H1 (cell line): ENCODE measurements around the gene SH3TC2. TPM values are rescaled to one million over a fixed set of nuclear protein-coding genes. Genes with fewer than 3 reads are reported as not detected.

Source experiments
- CTCF ChIA-PET: fragments of 300-600 bp; sonication (Branson Sonifier 250); formaldehyde crosslinking; loops from one replicate; lab custom pipeline; 2021; ENCODE audit not compliant: partially characterized antibody; lab: Charles Lee
- POLR2A ChIA-PET: fragments of 300-600 bp; sonication (Branson Sonifier 250); formaldehyde crosslinking; loops from one replicate; lab custom pipeline; 2021; ENCODE audit warnings: inconsistent platforms; ENCODE audit not compliant: partially characterized antibody; lab: Charles Lee
- DNase-seq, 2 experiments: peaks; one replicate each; pipeline versions ENCODE4 v3.0.0 to v3.0.0-alpha.2; 2010 to 2022; ENCODE audit warnings: low spot score in 2 of 2, low read depth in 1 of 2, mixed read lengths in 1 of 2
- FAIRE-seq: peaks from 2 replicates; lab custom pipeline; 2011; peaks lifted over from hg19 to GRCh38; lab: Jason Lieb, UNC
- H2AFZ ChIP-seq: 2 replicates; pipeline ENCODE4 v1.8.1; 2012; ENCODE audit warnings: low read length, inconsistent platforms
- H2AK5ac ChIP-seq: 2 replicates; pipeline ENCODE4 v1.6.1; 2013; ENCODE audit warnings: low read depth, low read length
- H2BK120ac ChIP-seq: replicated peaks from 2 replicates; pipeline ENCODE3; 2013; ENCODE audit warnings: low read depth, low read length, inconsistent platforms
- H2BK12ac ChIP-seq: 2 replicates; pipeline ENCODE4 v1.6.1; 2013; ENCODE audit warnings: low read depth, low read length
- H2BK15ac ChIP-seq: 2 replicates; pipeline ENCODE4 v1.6.1; 2013; ENCODE audit warnings: low read length
- H2BK20ac ChIP-seq: 2 replicates; pipeline ENCODE4 v1.6.1; 2013; ENCODE audit warnings: low read length
- H2BK5ac ChIP-seq: 2 replicates; pipeline ENCODE4 v1.6.1; 2013; ENCODE audit warnings: low read depth, low read length
- H3K14ac ChIP-seq: 2 replicates; pipeline ENCODE4 v1.6.1; 2013; ENCODE audit warnings: inconsistent platforms; ENCODE audit not compliant: insufficient read length
- H3K18ac ChIP-seq: 2 replicates; pipeline ENCODE4 v1.6.1; 2013; ENCODE audit warnings: low read length; ENCODE audit errors: extremely low read depth
- H3K23ac ChIP-seq: 2 replicates; pipeline ENCODE4 v1.6.1; 2013; ENCODE audit warnings: inconsistent platforms; ENCODE audit not compliant: insufficient read length
- H3K23me2 ChIP-seq: 2 replicates; pipeline ENCODE4 v1.6.1; 2013; ENCODE audit warnings: low read depth, low read length
- H3K27ac ChIP-seq: 2 replicates; pipeline ENCODE4 v1.6.1; 2011; ENCODE audit warnings: low read depth, low read length, inconsistent platforms
- H3K27me3 ChIP-seq, 4 experiments: replicated peaks in 1 of 4; 1 replicate in 1 of 4; 2 replicates in 3 of 4; pipeline versions ENCODE4 v1.6.1 to v1.8.1; 2011 to 2013; ENCODE audit warnings: low read length in 3 of 4, mild to moderate bottlenecking in 3 of 4, inconsistent platforms in 2 of 4, mixed read lengths in 2 of 4, moderate library complexity in 1 of 4; ENCODE audit not compliant: control insufficient read depth in 3 of 4, insufficient read depth in 3 of 4; ENCODE audit errors: extremely low read depth in 1 of 4
- H3K36me3 ChIP-seq, 4 experiments: 2 replicates each; pipeline versions ENCODE4 v1.6.1 to v1.8.1; 2011 to 2013; ENCODE audit warnings: mild to moderate bottlenecking in 4 of 4, low read length in 3 of 4, moderate library complexity in 2 of 4, control low read depth in 1 of 4, inconsistent platforms in 1 of 4; ENCODE audit not compliant: insufficient read depth in 4 of 4, control insufficient read depth in 2 of 4
- H3K4ac ChIP-seq: replicated peaks from 2 replicates; pipeline ENCODE3; 2013; ENCODE audit warnings: low read length, low read depth, mixed read lengths, inconsistent platforms; ENCODE audit not compliant: insufficient read length
- H3K4me1 ChIP-seq, 4 experiments: replicated peaks in 1 of 4; 1 replicate in 1 of 4; 2 replicates in 3 of 4; pipeline versions ENCODE4 v1.6.1 to v1.8.1; 2011 to 2013; ENCODE audit warnings: low read length in 3 of 4, inconsistent platforms in 2 of 4, mixed read lengths in 1 of 4; ENCODE audit not compliant: insufficient read depth in 4 of 4, control insufficient read depth in 3 of 4
- H3K4me2 ChIP-seq, 2 experiments: 2 replicates each; pipeline versions ENCODE4 v1.6.1 to v1.8.1; 2011 to 2013; ENCODE audit warnings: low read depth in 2 of 2, low read length in 2 of 2, control low read depth in 1 of 2, inconsistent platforms in 1 of 2, mild to moderate bottlenecking in 1 of 2; ENCODE audit not compliant: insufficient read depth in 1 of 2
- H3K4me3 ChIP-seq, 4 experiments: fragments of 200-600, 300-600 bp in 1 of 4; sonication (generic), shearing (Covaris generic), sonication (Bioruptor Twin) in 1 of 4; 2 replicates each; pipeline versions ENCODE4 v1.5.1 to v1.8.1; 2011 to 2016; ENCODE audit warnings: low read length in 4 of 4, low read depth in 3 of 4, control low read depth in 2 of 4, inconsistent platforms in 2 of 4, mild to moderate bottlenecking in 2 of 4, mixed read lengths in 1 of 4, moderate library complexity in 1 of 4; ENCODE audit not compliant: insufficient read depth in 2 of 4; ENCODE audit errors: extremely low read depth in 1 of 4
- H3K56ac ChIP-seq: replicated peaks from 2 replicates; pipeline ENCODE3; 2013; ENCODE audit warnings: low read depth, mild to moderate bottlenecking, mixed read lengths, low read length, inconsistent platforms; ENCODE audit not compliant: insufficient read length
- H3K79me1 ChIP-seq: 2 replicates; pipeline ENCODE4 v1.6.1; 2013; ENCODE audit warnings: low read depth, low read length, control low read depth
- H3K79me2 ChIP-seq, 2 experiments: 2 replicates each; pipeline versions ENCODE4 v1.6.1 to v1.8.1; 2012 to 2013; ENCODE audit warnings: low read length in 2 of 2, mild to moderate bottlenecking in 2 of 2, inconsistent platforms in 1 of 2; ENCODE audit not compliant: insufficient read depth in 2 of 2, control insufficient read depth in 1 of 2
- H3K9ac ChIP-seq, 4 experiments: replicated peaks in 1 of 4; 1 replicate in 1 of 4; 2 replicates in 3 of 4; pipeline versions ENCODE4 v1.6.1 to v1.8.1; 2011 to 2013; ENCODE audit warnings: low read depth in 3 of 4, low read length in 3 of 4, control low read depth in 2 of 4, mild to moderate bottlenecking in 2 of 4, moderate library complexity in 2 of 4, inconsistent platforms in 1 of 4; ENCODE audit errors: extremely low read depth in 1 of 4
- H3K9me3 ChIP-seq, 2 experiments: 2 replicates each; pipeline versions ENCODE4 v1.6.1 to v1.8.1; 2012 to 2013; ENCODE audit warnings: mild to moderate bottlenecking in 2 of 2, moderate library complexity in 2 of 2, control low read depth in 1 of 2, inconsistent platforms in 1 of 2, low read depth in 1 of 2, low read length in 1 of 2, mixed read lengths in 1 of 2; ENCODE audit not compliant: insufficient read depth in 2 of 2
- H4K20me1 ChIP-seq, 2 experiments: replicated peaks in 1 of 2; 2 replicates each; pipeline versions ENCODE3 to v1.8.1; 2011 to 2013; ENCODE audit warnings: inconsistent platforms in 2 of 2, low read length in 2 of 2, mild to moderate bottlenecking in 1 of 2; ENCODE audit not compliant: insufficient read depth in 2 of 2, control insufficient read depth in 1 of 2
- H4K5ac ChIP-seq: 2 replicates; pipeline ENCODE4 v1.6.1; 2013; ENCODE audit warnings: low read length, low read depth, mixed read lengths, inconsistent platforms; ENCODE audit not compliant: insufficient read length
- H4K8ac ChIP-seq: 2 replicates; pipeline ENCODE4 v1.8.0; 2013; ENCODE audit warnings: mild to moderate bottlenecking, moderate library complexity, low read length, inconsistent platforms; ENCODE audit not compliant: insufficient read depth; ENCODE audit errors: extremely low read depth
- H4K91ac ChIP-seq: replicated peaks from 2 replicates; pipeline ENCODE3; 2013; ENCODE audit warnings: low read length, mixed read lengths, inconsistent platforms; ENCODE audit not compliant: insufficient read length
- ASH2L ChIP-seq: fragments of 200-600, 300-600 bp; sonication (generic); IDR thresholded peaks from one replicate; pipeline ENCODE4 v1.7.1; 2017; ENCODE audit warnings: low read length
- CTBP2 ChIP-seq: IDR thresholded peaks from 2 replicates; pipeline ENCODE4 v1.7.0; 2011; ENCODE audit warnings: borderline replicate concordance, mild to moderate bottlenecking, moderate library complexity, mixed read lengths, low read length; ENCODE audit not compliant: insufficient read depth, insufficient read length
- POLR2A ChIP-seq, 2 experiments: IDR thresholded peaks; 1 replicate in 1 of 2; 2 replicates in 1 of 2; pipeline ENCODE4 v1.6.1; 2011; ENCODE audit warnings: low read depth in 2 of 2, low read length in 2 of 2, mild to moderate bottlenecking in 2 of 2; ENCODE audit errors: control extremely low read depth in 1 of 2
- RBBP5 ChIP-seq: IDR thresholded peaks from 2 replicates; pipeline ENCODE4 v1.7.1; 2012; ENCODE audit warnings: low read depth, mild to moderate bottlenecking, inconsistent platforms, low read length, moderate library complexity, borderline replicate concordance
- SIRT6 ChIP-seq: IDR thresholded peaks from one replicate; pipeline ENCODE4 v1.7.1; 2012; ENCODE audit warnings: low read length, inconsistent platforms
- SIX5 ChIP-seq: IDR thresholded peaks from 2 replicates; pipeline ENCODE4 v1.6.1; 2011; ENCODE audit warnings: mild to moderate bottlenecking, low read depth, low read length
- SP4 ChIP-seq: IDR thresholded peaks from 2 replicates; pipeline ENCODE4 v1.6.1; 2012; ENCODE audit warnings: low read length, inconsistent platforms
- WGBS, 2 experiments: shearing (Covaris generic) in 1 of 2; methylation state at CpG; one replicate each; pipeline versions ENCODE4 v1.1.6 to v1.1.7; 2013 to 2015; ENCODE audit warnings: low lambda C conversion rate in 2 of 2, mixed read lengths in 2 of 2, inconsistent platforms in 1 of 2, low coverage in 1 of 2, missing lambda C conversion rate in 1 of 2; ENCODE audit not compliant: insufficient replicate concordance in 2 of 2, insufficient coverage in 1 of 2, insufficient read length in 1 of 2; ENCODE audit errors: extremely low coverage in 1 of 2, missing lambda C conversion rate in 1 of 2; 5-methylcytosine and 5-hydroxymethylcytosine counted together
- polyA plus RNA-seq, 7 experiments: library from polyadenylated mRNA; depleted of rRNA in 3 of 7; stranded (reverse) in 5 of 7; unstranded in 2 of 7; fragments of >200 nt in 5 of 7; fragments of 200-250 nt in 2 of 7; gene quantifications; 1 replicate in 5 of 7; 2 replicates in 1 of 7; 4 replicates in 1 of 7; pipeline versions ENCODE4 v1.2.1 to v1.2.3, GENCODE V29; 2011 to 2013; ENCODE audit warnings: missing spikeins in 2 of 7, mixed read lengths in 2 of 7
- total RNA-seq: library from RNA; stranded (reverse); fragmentation: NEBNext Ultra II Directional; extraction: Animal tissue kit (Norgen Biotek cat#: 25700); gene quantifications from 2 replicates; pipeline ENCODE4 v1.2.1, GENCODE V29; 2021

Gene SH3TC2
- total and polyA plus RNA-seq, 2 of the 8 experiments (the other 6 are each of a cell fraction or from before 2014, with no cell fraction given), result 0.11 to 0.80 TPM

DNA sequence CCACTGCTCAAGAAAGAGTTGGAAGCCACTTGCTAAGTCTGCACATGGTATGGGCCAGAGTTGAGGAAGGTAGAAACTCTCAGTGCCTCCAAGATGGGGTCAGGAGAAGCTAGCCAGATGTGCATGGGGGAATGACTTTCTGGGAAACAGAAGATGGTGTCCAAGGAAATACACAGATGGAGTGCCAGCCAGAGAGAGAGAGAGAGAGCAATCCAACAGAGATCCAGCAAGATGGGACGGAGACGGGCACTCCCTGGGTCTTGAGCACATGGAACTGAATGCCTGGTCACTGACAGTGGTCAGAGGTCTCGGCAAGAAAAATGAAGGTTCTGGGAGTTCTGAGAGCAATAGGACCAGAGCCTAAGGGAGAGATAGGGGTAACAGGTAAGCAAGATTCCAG lies 82.1 kb downstream of the SH3TC2 start:
- H3K36me3 ChIP-seq, result no peaks in the 10 kb centered on the region
- H2BK5ac ChIP-seq, result no peak overlapping the region
- H2AK5ac ChIP-seq, result no peak overlapping the region
- H2BK20ac ChIP-seq, result no peak overlapping the region
- H3K27ac ChIP-seq, result no peak overlapping the region
- H3K4me2 ChIP-seq, result no peak overlapping the region
- no peaks in the 10 kb centered on the region for H3K23me2 ChIP-seq
- no peaks in the 10 kb centered on the region for H3K79me2 ChIP-seq
- H2BK12ac ChIP-seq, result no peak overlapping the region
- H3K4me3 ChIP-seq, result no peak overlapping the region
- 94% methylated on average over 3 of the region's 3 CpGs; no CpG with 5 or more reads in 1 of the 2 experiments for WGBS, 2 experiments
- no peak overlapping the region for H3K56ac ChIP-seq
- no peak overlapping the region for H3K9ac ChIP-seq
- peaks cover 0 to 13% (median 5%) of the 10 kb centered on the region in 4 experiments; a peak in 4 of 7 replicates for H3K4me1 ChIP-seq
- H3K4ac ChIP-seq, result no peak overlapping the region
- H3K27me3 ChIP-seq, result no peaks in the 10 kb centered on the region
- H2AFZ ChIP-seq, result no peak overlapping the region
- no peak overlapping the region for H2BK120ac ChIP-seq
- no peaks in the 10 kb centered on the region for H3K79me1 ChIP-seq
- no peak overlapping the region for H3K18ac ChIP-seq
- H4K5ac ChIP-seq, result no peak overlapping the region
- FAIRE-seq (no peak), DNase-seq (no peak)
- ChIA-PET POLR2A (interaction anchor here (2.0 kb wide), 1 partner anchor 9 kb away, joined by 6 read pairs; no protein-coding TSS in a partner anchor), CTCF (interaction anchor here (0.6 to 7.7 kb wide), 15 partner anchors 9 to 452 kb away, joined by 3 to 45 read pairs (median 5); no protein-coding TSS in a partner anchor)
- no peak overlapping the region for H4K8ac ChIP-seq
- no peak overlapping the region for H3K14ac ChIP-seq
- TF ChIP-seq ASH2L (no peak), POLR2A (IDR thresholded peaks at IDR 0.05; ENCODE audit: control extremely low read depth in 1 of 2, low read depth in 2 of 2, low read length in 2 of 2) (no peak), SIX5 (no peak), RBBP5 (no peak), SP4 (no peak), SIRT6 (no peak), CTBP2 (no peak)
- peak overlapping the region; percentile 12 for H4K91ac ChIP-seq
- H2BK15ac ChIP-seq, result no peak overlapping the region
- no peak overlapping the region for H3K23ac ChIP-seq
- no peaks in the 10 kb centered on the region for H3K9me3 ChIP-seq
- H4K20me1 ChIP-seq, result no peaks in the 10 kb centered on the region
